Cardiac fibroblast (primary cell): ENCODE data around the gene MBNL2.

Source experiments
- DNase-seq, 2 donors: peaks; one replicate each; pipeline versions ENCODE4 v3.0.0 to v3.0.0-alpha.2; 2010; ENCODE audit warnings: low read depth in 2 of 2
- H3K4me3 ChIP-seq, 2 donors: replicated peaks in 1 of 2; 1 replicate in 1 of 2; 2 replicates in 1 of 2; pipeline ENCODE4 v1.5.1; 2011; ENCODE audit warnings: low read depth in 2 of 2, low read length in 2 of 2, mild to moderate bottlenecking in 2 of 2, moderate library complexity in 1 of 2
- TF ChIP-seq, protein P1 (sequence below): IDR thresholded peaks from one replicate; pipeline ENCODE4 v1.5.1; 2011; ENCODE audit warnings: low read depth, mild to moderate bottlenecking, low read length, inconsistent platforms

MBNL2 gene

DNA sequence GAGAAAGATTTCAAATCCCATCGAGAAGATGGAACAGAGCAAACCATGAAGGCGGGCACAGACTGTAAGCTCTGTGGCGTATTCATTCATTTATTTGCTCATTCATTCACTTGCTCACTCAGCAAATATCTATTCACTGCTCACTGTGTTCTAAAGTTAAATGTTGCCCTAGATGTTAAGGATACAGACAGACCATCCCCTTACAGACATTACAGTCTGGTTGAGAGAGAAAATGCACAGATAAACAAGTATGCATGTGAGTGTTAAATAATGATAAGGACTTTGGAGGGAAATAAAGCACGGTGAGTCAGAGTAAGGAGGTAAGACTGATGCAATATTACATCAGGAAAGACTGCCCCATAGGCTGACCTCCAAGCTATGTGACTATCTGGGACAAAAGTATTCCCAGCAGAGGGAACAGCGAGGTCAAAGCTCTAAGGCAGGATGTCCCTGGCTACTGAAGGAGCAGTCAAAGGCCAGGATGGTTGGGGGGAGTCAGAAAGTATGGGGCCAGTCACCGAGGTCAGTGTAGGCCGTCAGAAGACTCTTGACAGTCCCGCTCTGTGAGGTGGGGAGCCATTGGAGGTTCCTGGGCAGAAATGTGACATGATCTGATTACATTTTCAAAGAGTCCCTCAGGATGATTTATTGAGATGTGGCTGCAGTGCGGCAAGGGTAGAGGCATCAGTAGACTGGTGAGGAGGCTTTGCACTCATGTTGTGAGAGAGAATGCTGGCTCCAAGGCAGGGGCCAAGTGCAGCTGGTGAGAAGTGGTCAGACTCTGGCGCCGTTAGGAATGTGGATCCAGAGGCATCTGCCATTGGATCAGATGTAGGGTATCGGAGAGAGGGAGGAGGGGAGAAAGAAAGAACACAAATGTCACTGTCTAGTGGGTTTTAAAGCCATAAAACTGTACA is 37.9 kb downstream of the MBNL2 start:
- DNase-seq = peak; percentile 71 to 86
- TF ChIP-seq, protein P1, sequence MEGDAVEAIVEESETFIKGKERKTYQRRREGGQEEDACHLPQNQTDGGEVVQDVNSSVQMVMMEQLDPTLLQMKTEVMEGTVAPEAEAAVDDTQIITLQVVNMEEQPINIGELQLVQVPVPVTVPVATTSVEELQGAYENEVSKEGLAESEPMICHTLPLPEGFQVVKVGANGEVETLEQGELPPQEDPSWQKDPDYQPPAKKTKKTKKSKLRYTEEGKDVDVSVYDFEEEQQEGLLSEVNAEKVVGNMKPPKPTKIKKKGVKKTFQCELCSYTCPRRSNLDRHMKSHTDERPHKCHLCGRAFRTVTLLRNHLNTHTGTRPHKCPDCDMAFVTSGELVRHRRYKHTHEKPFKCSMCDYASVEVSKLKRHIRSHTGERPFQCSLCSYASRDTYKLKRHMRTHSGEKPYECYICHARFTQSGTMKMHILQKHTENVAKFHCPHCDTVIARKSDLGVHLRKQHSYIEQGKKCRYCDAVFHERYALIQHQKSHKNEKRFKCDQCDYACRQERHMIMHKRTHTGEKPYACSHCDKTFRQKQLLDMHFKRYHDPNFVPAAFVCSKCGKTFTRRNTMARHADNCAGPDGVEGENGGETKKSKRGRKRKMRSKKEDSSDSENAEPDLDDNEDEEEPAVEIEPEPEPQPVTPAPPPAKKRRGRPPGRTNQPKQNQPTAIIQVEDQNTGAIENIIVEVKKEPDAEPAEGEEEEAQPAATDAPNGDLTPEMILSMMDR = no peak
- H3K4me3 ChIP-seq = no peak overlapping the region

DNA sequence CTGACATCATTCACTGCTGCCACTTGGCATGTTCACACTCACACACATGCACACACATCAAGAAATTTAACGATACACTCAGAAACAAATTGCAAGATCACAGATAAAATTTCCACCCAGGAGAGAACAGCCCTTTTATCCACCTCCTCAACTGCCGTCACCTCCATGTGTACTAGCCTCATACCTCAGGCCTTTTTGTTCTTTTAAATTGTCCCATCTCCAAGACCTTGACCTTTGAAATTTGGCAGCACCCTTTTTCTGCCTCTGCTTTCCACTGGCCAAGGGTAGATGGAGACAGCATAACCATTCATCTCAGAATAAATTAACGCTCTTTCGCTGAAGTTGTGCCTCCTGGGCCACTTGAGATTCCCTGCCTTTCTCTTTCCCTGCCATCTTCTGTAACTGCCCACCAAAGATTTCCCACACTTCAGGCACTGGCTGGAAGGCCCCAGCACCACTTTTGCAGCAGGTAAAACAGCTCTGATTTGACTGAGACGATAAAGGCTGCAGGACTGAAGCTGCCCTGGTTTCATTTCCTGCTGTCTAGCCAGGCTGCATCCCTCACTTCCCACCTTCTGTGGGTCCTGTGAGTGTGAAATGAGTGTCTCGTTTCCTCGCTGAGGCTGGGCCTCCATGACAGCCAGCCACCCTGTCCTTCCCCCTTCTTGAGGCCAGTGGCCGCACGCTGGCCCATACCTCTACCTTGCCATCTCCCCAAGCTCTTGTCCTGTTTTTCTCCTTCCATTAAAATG is 39.3 kb downstream of the MBNL2 start:
- TF ChIP-seq, protein P1 = no peak
- DNase-seq = no peak
- no peak overlapping the region for H3K4me3 ChIP-seq

DNA sequence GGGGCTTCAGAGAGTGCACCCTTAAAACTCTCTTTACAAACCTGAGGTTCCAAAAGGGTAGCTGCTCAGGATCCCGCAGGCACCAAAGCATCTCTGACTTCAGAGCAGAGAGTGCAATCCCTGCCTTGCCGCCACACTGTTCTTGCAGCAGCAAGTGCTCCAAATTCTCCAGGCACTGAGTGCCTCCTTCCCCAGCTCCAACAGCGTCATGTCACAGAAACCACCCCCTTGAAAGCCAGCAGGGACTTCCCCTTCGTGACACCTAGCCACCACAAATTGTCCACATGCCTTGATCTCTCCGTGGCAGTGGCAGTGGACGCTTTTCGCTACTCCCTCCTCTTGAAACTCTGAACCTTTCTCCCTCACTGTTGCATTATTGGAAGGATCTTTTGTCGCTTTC is 39.9 kb downstream of the MBNL2 start:
- TF ChIP-seq, protein P1 = no peak
- DNase-seq = no peak

DNA sequence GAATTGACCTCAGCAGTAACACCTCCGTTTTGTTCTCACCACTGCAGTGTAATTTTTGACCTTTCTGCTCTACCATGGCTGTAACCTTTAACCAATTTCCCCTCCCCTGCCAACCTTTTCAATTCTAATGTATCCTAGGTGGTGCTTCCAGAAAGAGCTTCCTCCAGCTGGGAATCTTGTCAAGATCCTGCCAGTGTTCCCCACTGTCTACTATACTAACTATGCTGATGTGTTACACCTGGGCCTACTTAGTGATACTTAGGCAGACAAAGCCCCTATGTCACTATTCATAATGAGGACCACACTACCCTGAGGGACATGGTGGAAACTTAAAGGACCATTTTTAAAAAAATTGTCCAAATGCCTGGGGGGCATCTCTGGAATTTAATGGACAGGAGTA is 41.0 kb downstream of the MBNL2 start:
- TF ChIP-seq, protein P1 = no peak
- DNase-seq = no peak
- H3K4me3 ChIP-seq = no peak overlapping the region

More for the DNA sequence above, 39.9 kb downstream of the MBNL2 start:
- no peak overlapping the region for H3K4me3 ChIP-seq

DNA sequence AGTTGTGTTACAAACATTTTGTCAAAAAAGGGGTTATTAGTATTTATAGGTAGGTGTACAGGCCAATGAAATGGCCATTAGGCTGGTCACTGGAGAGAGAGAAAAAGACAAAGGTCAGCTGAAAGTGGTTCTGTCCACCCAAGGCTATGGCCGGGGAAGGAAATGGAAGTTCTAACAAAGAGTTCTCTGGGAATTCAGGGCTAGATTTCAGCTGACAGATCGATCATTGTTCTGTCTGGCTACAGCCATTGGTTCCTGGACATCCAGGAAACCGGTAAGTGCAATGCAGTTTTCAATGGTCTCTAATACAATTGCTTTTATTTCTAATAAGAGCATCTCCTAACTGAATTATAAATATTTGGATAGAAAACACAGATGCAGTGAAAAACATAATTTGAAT is 42.5 kb downstream of the MBNL2 start:
- no peak overlapping the region for H3K4me3 ChIP-seq
- no peak for DNase-seq
- TF ChIP-seq, protein P1 = no peak

DNA sequence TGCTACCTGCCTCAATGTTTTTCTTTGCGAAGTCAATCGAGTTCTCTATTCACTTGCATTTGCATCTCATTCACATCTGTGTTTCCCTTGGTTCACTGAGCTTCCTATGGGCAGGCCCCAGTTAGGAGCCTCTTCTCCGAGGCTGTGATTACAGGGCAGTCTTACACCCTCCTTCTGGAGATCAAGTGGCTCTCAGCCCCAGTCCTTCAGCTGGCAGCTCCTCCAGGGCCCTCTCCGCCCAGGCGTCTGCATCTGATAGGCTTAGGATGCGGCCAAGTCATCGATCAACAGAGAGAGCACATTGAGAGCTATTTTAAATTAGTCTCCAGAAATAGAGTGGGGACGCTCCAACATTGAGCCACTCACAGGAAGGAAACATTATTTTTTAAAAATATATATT is 44.2 kb downstream of the MBNL2 start:
- no peak for DNase-seq
- TF ChIP-seq, protein P1 = no peak
- no peak overlapping the region for H3K4me3 ChIP-seq
